Bronchial epithelial cell (primary cell): ENCODE results near the gene CUTC. TPM values are rescaled to one million over a fixed set of nuclear protein-coding genes. Genes with fewer than 3 reads are reported as not detected.
"Not testable (repeated sequence)": the region's sequence is repeated elsewhere in the genome, so short reads cannot be mapped to it uniquely, and the experiment has no call there.

Source experiments
- DNase-seq: peaks from one replicate; pipeline ENCODE4 v3.0.0-alpha.2; 2010; ENCODE audit warnings: low read depth
- FAIRE-seq: peaks from 2 replicates; lab custom pipeline; 2011; peaks lifted over from hg19 to GRCh38; lab: Jason Lieb, UNC
- H3K27me3 ChIP-seq: 2 replicates; pipeline ENCODE4 v1.5.1; 2011; ENCODE audit warnings: low read length; ENCODE audit not compliant: control insufficient read depth, insufficient read depth
- H3K36me3 ChIP-seq: 2 replicates; pipeline ENCODE4 v1.5.1; 2011; ENCODE audit warnings: low read length; ENCODE audit not compliant: control insufficient read depth, insufficient read depth
- H3K4me3 ChIP-seq: 2 replicates; pipeline ENCODE4 v1.5.1; 2011; ENCODE audit warnings: mild to moderate bottlenecking, low read depth, low read length, control low read depth
- CTCF ChIP-seq: IDR thresholded peaks from 2 replicates; pipeline ENCODE4 v1.5.1; 2011; ENCODE audit warnings: mild to moderate bottlenecking, moderate library complexity, low read length, control low read depth, inconsistent platforms; ENCODE audit not compliant: insufficient read depth, severe bottlenecking
- total RNA-seq: library from RNA; depleted of rRNA; stranded (reverse); fragments of >200 nt; gene quantifications from 2 replicates; pipeline ENCODE4 v1.2.1, GENCODE V29; 2014

Gene CUTC
- total RNA-seq, 1 donor from 2014 or later, result 25.0 TPM

GRCh38 chr10:99733366-99733765, 1.3 kb downstream of the CUTC start:
- H3K4me3 ChIP-seq, result peak overlapping the region; percentile 13
- no peak for FAIRE-seq
- H3K36me3 ChIP-seq, result peaks cover 5% of the 10 kb centered on the region
- DNase-seq, result peak; percentile 8
- TF ChIP-seq CTCF, result no peak
- H3K27me3 ChIP-seq, result no peaks in the 10 kb centered on the region

- not testable (repeated sequence) for FAIRE-seq, DNase-seq, H3K36me3 ChIP-seq, H3K27me3 ChIP-seq, H3K4me3 ChIP-seq
Measured at GRCh38 chr10:99734111-99734510, 2.1 kb downstream of the CUTC start.

- Histone ChIP-seq H3K36me3 (peaks cover 15% of the 10 kb centered on the region), H3K27me3 (no peaks in the 10 kb centered on the region), H3K4me3 (no peak overlapping the region)
- FAIRE-seq (no peak), DNase-seq (no peak)
- TF ChIP-seq CTCF, result no peak
Measured at GRCh38 chr10:99740260-99740659, 8.2 kb downstream of the CUTC start.

GRCh38 chr10:99740933-99741559, 9.0 kb downstream of the CUTC start:
- H3K4me3 ChIP-seq, result no peak overlapping the region
- H3K36me3 ChIP-seq, result peaks cover 16% of the 10 kb centered on the region
- DNase-seq, result no peak
- no peak for FAIRE-seq
- no peak for TF ChIP-seq CTCF
- no peaks in the 10 kb centered on the region for H3K27me3 ChIP-seq

GRCh38 chr10:99742254-99742653, 10.2 kb downstream of the CUTC start:
- TF ChIP-seq CTCF, result no peak
- H3K4me3 ChIP-seq, result no peak overlapping the region
- H3K36me3 ChIP-seq, result peaks cover 17% of the 10 kb centered on the region

GRCh38 chr10:99742701-99743100, 10.7 kb downstream of the CUTC start:
- FAIRE-seq (no peak), DNase-seq (no peak)
- Histone ChIP-seq H3K4me3 (no peak overlapping the region), H3K27me3 (no peaks in the 10 kb centered on the region), H3K36me3 (peaks cover 16% of the 10 kb centered on the region)
- no peak for TF ChIP-seq CTCF

More at GRCh38 chr10:99742254-99742653, 10.2 kb downstream of the CUTC start:
- no peaks in the 10 kb centered on the region for H3K27me3 ChIP-seq
- FAIRE-seq (no peak), DNase-seq (no peak)
